H9 (cell line): ENCODE measurements around the gene FAM216A. TPM values are rescaled to one million over a fixed set of nuclear protein-coding genes. Genes with fewer than 3 reads are reported as not detected.

Experiments used
- DNase-seq: peaks from one replicate; pipeline ENCODE4 v3.0.0-alpha.2; 2017
- H2AFZ ChIP-seq: one replicate; pipeline ENCODE4 v1.6.1; 2013; ENCODE audit warnings: mild to moderate bottlenecking, low read length, control low read depth, moderate library complexity
- H2AK5ac ChIP-seq: 2 replicates; pipeline ENCODE4 v1.6.1; 2013; ENCODE audit warnings: low read length, control low read depth, mixed read lengths; ENCODE audit not compliant: insufficient read length
- H2BK120ac ChIP-seq: one replicate; pipeline ENCODE4 v1.6.1; 2013; ENCODE audit warnings: low read depth, mild to moderate bottlenecking, low read length, control low read depth, inconsistent platforms; ENCODE audit not compliant: poor library complexity, severe bottlenecking
- H2BK12ac ChIP-seq: 2 replicates; pipeline ENCODE4 v1.6.1; 2013; ENCODE audit warnings: low read length, control low read depth, mixed read lengths, low read depth; ENCODE audit not compliant: insufficient read length
- H2BK15ac ChIP-seq: 2 replicates; pipeline ENCODE4 v1.6.1; 2013; ENCODE audit warnings: low read depth, low read length, control low read depth
- H2BK20ac ChIP-seq: one replicate; pipeline ENCODE4 v1.6.1; 2013; ENCODE audit warnings: low read depth, mild to moderate bottlenecking, low read length, control low read depth, inconsistent platforms; ENCODE audit not compliant: poor library complexity, severe bottlenecking
- H2BK5ac ChIP-seq: 2 replicates; pipeline ENCODE4 v1.6.1; 2013; ENCODE audit warnings: low read length, control low read depth, mixed read lengths; ENCODE audit not compliant: insufficient read length
- H3K14ac ChIP-seq: 2 replicates; pipeline ENCODE4 v1.6.1; 2013; ENCODE audit warnings: low read length, control low read depth; ENCODE audit not compliant: insufficient read depth
- H3K18ac ChIP-seq: 2 replicates; pipeline ENCODE4 v1.6.1; 2013; ENCODE audit warnings: low read depth, mild to moderate bottlenecking, mixed read lengths, low read length, control low read depth; ENCODE audit not compliant: insufficient read length
- H3K23ac ChIP-seq: 2 replicates; pipeline ENCODE4 v1.6.1; 2013; ENCODE audit warnings: low read length, control low read depth, mixed read lengths, low read depth; ENCODE audit not compliant: insufficient read length
- H3K23me2 ChIP-seq: 2 replicates; pipeline ENCODE4 v1.6.1; 2013; ENCODE audit warnings: low read depth, mild to moderate bottlenecking, mixed read lengths, low read length, control low read depth; ENCODE audit not compliant: insufficient read length, poor library complexity, severe bottlenecking
- H3K27ac ChIP-seq: 2 replicates; pipeline ENCODE4 v1.5.1; 2013; ENCODE audit warnings: low read length, control low read depth, mixed read lengths, low read depth; ENCODE audit not compliant: insufficient read length
- H3K27me3 ChIP-seq: 2 replicates; pipeline ENCODE4 v1.6.1; 2013; ENCODE audit warnings: low read length, control low read depth, inconsistent platforms; ENCODE audit not compliant: insufficient read depth
- H3K4ac ChIP-seq: 2 replicates; pipeline ENCODE4 v1.6.1; 2013; ENCODE audit warnings: low read depth, mild to moderate bottlenecking, control low read depth, inconsistent platforms, low read length, moderate library complexity
- H3K4me1 ChIP-seq: 2 replicates; pipeline ENCODE4 v1.6.1; 2013; ENCODE audit warnings: low read length, control low read depth, inconsistent platforms; ENCODE audit not compliant: insufficient read depth
- H3K4me2 ChIP-seq: 2 replicates; pipeline ENCODE4 v1.6.1; 2013; ENCODE audit warnings: low read length, control low read depth, mixed read lengths; ENCODE audit not compliant: insufficient read length, insufficient read depth
- H3K56ac ChIP-seq: 2 replicates; pipeline ENCODE4 v1.6.1; 2013; ENCODE audit warnings: low read depth, mild to moderate bottlenecking, mixed read lengths, low read length, control low read depth; ENCODE audit not compliant: insufficient read length
- H3K79me1 ChIP-seq: 2 replicates; pipeline ENCODE4 v1.6.1; 2013; ENCODE audit warnings: low read depth, mild to moderate bottlenecking, moderate library complexity, low read length, control low read depth, inconsistent platforms; ENCODE audit not compliant: insufficient read depth, poor library complexity, severe bottlenecking
- H3K79me2 ChIP-seq: 2 replicates; pipeline ENCODE4 v1.6.1; 2013; ENCODE audit warnings: low read length, control low read depth, inconsistent platforms; ENCODE audit not compliant: insufficient read depth
- H3K9ac ChIP-seq: 2 replicates; pipeline ENCODE4 v1.6.1; 2013; ENCODE audit warnings: low read length, control low read depth, mixed read lengths; ENCODE audit not compliant: insufficient read length; ENCODE audit errors: extremely low read depth
- H3K9me3 ChIP-seq: one replicate; pipeline ENCODE4 v1.6.1; 2013; ENCODE audit warnings: low read depth, low read length, inconsistent platforms; ENCODE audit not compliant: control insufficient read depth
- H3T11ph ChIP-seq: one replicate; pipeline ENCODE4 v1.6.1; 2013; ENCODE audit warnings: mild to moderate bottlenecking, low read length, control low read depth, inconsistent platforms
- H4K20me1 ChIP-seq: one replicate; pipeline ENCODE4 v1.6.1; 2013; ENCODE audit not compliant: control insufficient read depth, insufficient read length, insufficient read depth
- H4K5ac ChIP-seq: 2 replicates; pipeline ENCODE4 v1.6.1; 2013; ENCODE audit warnings: low read depth, mild to moderate bottlenecking, mixed read lengths, low read length, control low read depth; ENCODE audit not compliant: insufficient read length
- H4K8ac ChIP-seq: replicated peaks from 2 replicates; pipeline ENCODE4 v1.6.1; 2013; ENCODE audit warnings: low read length, control low read depth, mixed read lengths, low read depth; ENCODE audit not compliant: insufficient read length
- H4K91ac ChIP-seq: 2 replicates; pipeline ENCODE4 v1.6.1; 2013; ENCODE audit warnings: low read depth, mild to moderate bottlenecking, moderate library complexity, mixed read lengths, low read length, control low read depth; ENCODE audit not compliant: insufficient read length
- H3K27ac Mint-ChIP-seq, 3 experiments: 2 replicates in 2 of 3; 3 replicates in 1 of 3; pipeline ENCODE4 v1.8.0; 2020 to 2021; ENCODE audit warnings: mixed read lengths in 3 of 3, mild to moderate bottlenecking in 1 of 3, moderate library complexity in 1 of 3
- H3K27me3 Mint-ChIP-seq: 2 replicates; pipeline ENCODE4 v1.8.0; 2021; ENCODE audit warnings: low read depth, mild to moderate bottlenecking, moderate library complexity, mixed read lengths
- H3K36me3 Mint-ChIP-seq, 3 experiments: 2 replicates in 2 of 3; 3 replicates in 1 of 3; pipeline ENCODE4 v1.8.0; 2020 to 2021; ENCODE audit warnings: low read depth in 3 of 3, mixed read lengths in 3 of 3; ENCODE audit not compliant: insufficient read depth in 1 of 3
- H3K4me1 Mint-ChIP-seq, 2 experiments: 2 replicates each; pipeline ENCODE4 v1.8.0; 2020; ENCODE audit warnings: mixed read lengths in 2 of 2
- H3K4me3 Mint-ChIP-seq, 2 experiments: 2 replicates in 1 of 2; 3 replicates in 1 of 2; pipeline ENCODE4 v1.8.0; 2020 to 2021; ENCODE audit warnings: mild to moderate bottlenecking in 2 of 2, mixed read lengths in 2 of 2, moderate library complexity in 1 of 2
- H3K9me3 Mint-ChIP-seq, 2 experiments: 2 replicates in 1 of 2; 3 replicates in 1 of 2; pipeline ENCODE4 v1.8.0; 2020; ENCODE audit warnings: mild to moderate bottlenecking in 2 of 2, mixed read lengths in 2 of 2, moderate library complexity in 1 of 2
- CTCF ChIP-seq: fragments of 200-600 bp; sonication (generic); conservative IDR thresholded peaks from 3 replicates; pipeline ENCODE4 v1.8.0; 2021; ENCODE audit warnings: antibody characterized with exemption, mild to moderate bottlenecking
- WGBS: extraction: QIAGEN DNeasy Blood & Tissue Kit; methylation state at CpG from one replicate; pipeline ENCODE4 v1.1.7; 2013; ENCODE audit warnings: missing lambda C conversion rate, low lambda C conversion rate, mixed read lengths; ENCODE audit not compliant: insufficient read length; ENCODE audit errors: extremely low coverage; 5-methylcytosine and 5-hydroxymethylcytosine counted together
- total RNA-seq: library from RNA; stranded (reverse); gene quantifications from 2 replicates; pipeline ENCODE4 v1.2.1, GENCODE V29; 2021

Gene FAM216A
- total RNA-seq, 1 experiment from 2014 or later, result 18.1 TPM

GRCh38 chr12:110508071-110508586, 39.5 kb downstream of the FAM216A start:
- Histone ChIP-seq H3K79me2 (no peaks in the 10 kb centered on the region), H4K5ac (no peak overlapping the region), H3K27me3 (no peaks in the 10 kb centered on the region), H3K27ac (no peak overlapping the region), H2AK5ac (no peak overlapping the region), H3K56ac (no peak overlapping the region), H3T11ph (no peak overlapping the region), H3K9me3 (no peaks in the 10 kb centered on the region), H3K4me1 (no peaks in the 10 kb centered on the region), H2BK15ac (no peak overlapping the region), H3K18ac (no peak overlapping the region), H3K4me2 (no peak overlapping the region), H2AFZ (no peak overlapping the region), H4K91ac (no peak overlapping the region), H4K8ac (no peak overlapping the region), H3K23me2 (no peaks in the 10 kb centered on the region), H2BK120ac (no peak overlapping the region), H3K23ac (no peak overlapping the region), H2BK5ac (no peak overlapping the region), H3K9ac (no peak overlapping the region), H4K20me1 (no peaks in the 10 kb centered on the region), H2BK12ac (no peak overlapping the region), H3K79me1 (no peaks in the 10 kb centered on the region), H2BK20ac (no peak overlapping the region), H3K4ac (no peak overlapping the region), H3K14ac (no peak overlapping the region)
- Mint-ChIP-seq H3K36me3 (no peaks in the 10 kb centered on the region; a peak in 1 of 7 replicates), H3K4me1 (no peaks in the 10 kb centered on the region), H3K27me3 (peaks cover 8% of the 10 kb centered on the region), H3K4me3 (no peak overlapping the region), H3K9me3 (no peaks in the 10 kb centered on the region), H3K27ac (no peak overlapping the region)
- WGBS, result no CpG with 5 or more reads among the region's 4 CpGs
- no peak for TF ChIP-seq CTCF
- DNase-seq, result no peak
